WTC11 (cell line): ENCODE results near the gene CCN6. TPM values are rescaled to one million over a fixed set of nuclear protein-coding genes. Genes with fewer than 3 reads are reported as not detected.

Source experiments
- ATAC-seq: fragments of 200-7000 bp; cut with Tn5 transposase; 2 replicates; pipeline ENCODE4 v1.10.0; 2021; ENCODE audit warnings: mild to moderate bottlenecking, moderate library complexity
- CTCF ChIA-PET: fragments of 300-600 bp; sonication (Branson Sonifier 250); formaldehyde crosslinking; loops from one replicate; lab custom pipeline; 2021; ENCODE audit warnings: antibody characterized with exemption; lab: Charles Lee
- POLR2A ChIA-PET: fragments of 350-600 bp; sonication (Branson Sonifier 250); formaldehyde crosslinking; loops from one replicate; lab custom pipeline; 2021; ENCODE audit warnings: antibody characterized with exemption; lab: Charles Lee
- DNase-seq: peaks from one replicate; pipeline ENCODE4 v3.0.0; 2021; ENCODE audit warnings: low spot score
- H3K27ac Mint-ChIP-seq: 2 replicates; pipeline ENCODE4 v1.8.0; 2021; ENCODE audit warnings: mixed read lengths
- H3K27me3 Mint-ChIP-seq: 2 replicates; pipeline ENCODE4 v1.8.0; 2021; ENCODE audit warnings: low read depth, mild to moderate bottlenecking, moderate library complexity, mixed read lengths
- H3K36me3 Mint-ChIP-seq: 2 replicates; pipeline ENCODE4 v1.8.0; 2021; ENCODE audit warnings: mixed read lengths
- H3K4me1 Mint-ChIP-seq: 2 replicates; pipeline ENCODE4 v1.8.0; 2022; ENCODE audit warnings: mixed read lengths
- H3K4me3 Mint-ChIP-seq: 2 replicates; pipeline ENCODE4 v1.8.0; 2021; ENCODE audit warnings: mild to moderate bottlenecking, moderate library complexity, mixed read lengths
- H3K9me3 Mint-ChIP-seq: 2 replicates; pipeline ENCODE4 v1.8.0; 2021; ENCODE audit warnings: mixed read lengths
- ATF1 ChIP-seq: sonication (generic); formaldehyde crosslinking; IDR thresholded peaks from 2 replicates; pipeline ENCODE4 v1.8.1; 2023; ENCODE audit warnings: mild to moderate bottlenecking, moderate library complexity, missing genetic modification reagents
- CBFB ChIP-seq: sonication (generic); formaldehyde crosslinking; IDR thresholded peaks from 2 replicates; pipeline ENCODE4 v1.8.1; 2022; ENCODE audit warnings: mild to moderate bottlenecking, low read depth, missing genetic modification reagents
- CREB1 ChIP-seq: sonication (generic); formaldehyde crosslinking; IDR thresholded peaks from 2 replicates; pipeline ENCODE4 v1.8.0; 2023; ENCODE audit warnings: mild to moderate bottlenecking, missing genetic modification reagents
- CREM ChIP-seq: sonication (generic); formaldehyde crosslinking; IDR thresholded peaks from 2 replicates; pipeline ENCODE4 v1.8.1; 2022; ENCODE audit warnings: mild to moderate bottlenecking, missing genetic modification reagents, moderate library complexity
- FOXP1 ChIP-seq: sonication (generic); formaldehyde crosslinking; IDR thresholded peaks from 2 replicates; pipeline ENCODE4 v1.8.0; 2022; ENCODE audit warnings: missing genetic modification reagents, mild to moderate bottlenecking, moderate library complexity, borderline replicate concordance
- NFATC4 ChIP-seq: fragments of 250-450 bp; sonication (Bioruptor Pico); IDR thresholded peaks from 2 replicates; pipeline ENCODE4 v1.9.0; 2021; ENCODE audit warnings: mild to moderate bottlenecking
- TEAD1 ChIP-seq: sonication (generic); formaldehyde crosslinking; IDR thresholded peaks from 2 replicates; pipeline ENCODE4 v1.8.0; 2022; ENCODE audit warnings: mild to moderate bottlenecking, missing genetic modification reagents
- ZNF396 ChIP-seq: fragments of 250-450 bp; sonication (Bioruptor Pico); IDR thresholded peaks from 2 replicates; pipeline ENCODE4 v1.8.0; 2021; ENCODE audit warnings: mild to moderate bottlenecking, moderate library complexity, borderline replicate concordance
- total RNA-seq: library from RNA; stranded (reverse); gene quantifications from 3 replicates; pipeline ENCODE4 v1.2.3, GENCODE V29; 2021
- TF ChIP-seq, protein P1 (sequence below): sonication (generic); formaldehyde crosslinking; IDR thresholded peaks from 2 replicates; pipeline ENCODE4 v1.8.1; 2023; ENCODE audit warnings: mild to moderate bottlenecking, missing genetic modification reagents, moderate library complexity
- TF ChIP-seq, protein P2 (sequence below): sonication (generic); formaldehyde crosslinking; IDR thresholded peaks from 2 replicates; pipeline ENCODE4 v1.8.0; 2022; ENCODE audit warnings: mild to moderate bottlenecking, missing genetic modification reagents
- TF ChIP-seq, protein P3 (sequence below): fragments of 200-600 bp; IDR thresholded peaks from 2 replicates; pipeline ENCODE4 v1.8.0; 2022; ENCODE audit warnings: antibody characterized with exemption
- TF ChIP-seq, protein P4 (sequence below): sonication (generic); formaldehyde crosslinking; IDR thresholded peaks from 2 replicates; pipeline ENCODE4 v1.8.0; 2022; ENCODE audit warnings: mild to moderate bottlenecking, missing genetic modification reagents
- TF ChIP-seq, protein P5 (sequence below): sonication (generic); formaldehyde crosslinking; IDR thresholded peaks from 2 replicates; pipeline ENCODE4 v1.8.1; 2023; ENCODE audit warnings: mild to moderate bottlenecking, moderate library complexity, missing genetic modification reagents
- TF ChIP-seq, protein P6 (sequence below): sonication (generic); formaldehyde crosslinking; IDR thresholded peaks from 2 replicates; pipeline ENCODE4 v1.8.1; 2023; ENCODE audit warnings: mild to moderate bottlenecking, missing genetic modification reagents, borderline replicate concordance

Gene CCN6
- total RNA-seq, 1 experiment from 2014 or later: not detected

DNA sequence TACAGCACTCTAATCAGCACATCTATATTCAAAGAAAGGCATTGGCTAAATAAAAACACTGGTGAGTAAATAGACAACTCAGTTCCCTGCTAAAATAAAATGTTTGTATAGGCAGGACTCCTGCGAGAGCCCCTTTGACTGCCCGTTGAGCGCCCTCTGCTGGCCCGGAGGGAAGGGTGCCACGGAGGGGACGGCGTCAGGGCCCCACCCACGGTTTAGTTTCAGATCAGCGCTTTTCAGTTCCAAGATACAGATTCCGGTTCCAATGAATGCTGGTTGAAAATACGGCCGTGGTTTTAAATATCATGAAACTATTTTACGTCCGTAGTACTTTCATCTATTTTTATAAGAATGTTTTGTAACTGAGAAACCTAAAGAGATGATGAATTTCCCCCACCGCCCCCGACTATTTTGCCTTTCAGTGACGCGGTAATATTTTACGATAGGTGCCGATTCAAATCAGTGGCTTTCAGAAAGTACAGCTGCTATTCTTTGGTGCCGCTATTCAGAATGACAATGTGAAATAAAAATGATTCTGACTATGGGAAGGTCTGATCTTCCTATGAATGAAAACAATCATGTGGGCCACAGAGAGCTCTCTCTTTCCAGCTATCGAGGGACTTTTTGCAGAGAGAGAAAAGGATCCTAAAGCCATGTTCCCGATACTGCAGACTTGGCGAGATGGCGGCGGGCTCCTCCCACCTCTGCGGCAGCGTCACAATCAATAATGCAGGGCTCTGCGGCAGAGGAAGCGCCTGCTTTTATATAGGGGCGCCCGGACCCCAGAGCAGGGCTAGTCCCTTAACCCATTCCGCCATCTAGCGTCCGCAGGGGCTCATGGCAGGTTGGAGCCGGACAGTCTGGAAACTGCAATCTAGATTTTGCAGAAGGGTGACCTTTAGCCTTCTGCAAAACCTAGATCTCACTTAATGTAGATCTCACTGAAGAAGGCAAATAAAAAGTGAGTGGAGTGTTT is 10.6 kb upstream of the CCN6 start:
- H3K36me3 Mint-ChIP-seq: 0 out of 2 replicates have a peak, but pooled peaks cover 3% of the 10 kb centered on the region
- CTCF ChIA-PET: interaction anchor here (0.5 to 1.1 kb wide), 40 partner anchors 9 to 1015 kb away, joined by 3 to 16 read pairs (median 4); partner anchors contain the start of genes FAM229B, FYN, TRAF3IP2 and TUBE1
- peak overlapping the region; percentile 93 for H3K4me3 Mint-ChIP-seq
- POLR2A ChIA-PET: interaction anchor here (0.6 to 0.8 kb wide), 4 partner anchors 290 to 772 kb away, joined by 3 to 6 read pairs (median 4); no protein-coding TSS in a partner anchor
- peak; percentile 99 for ATAC-seq
- peaks cover 8% of the 10 kb centered on the region for H3K4me1 Mint-ChIP-seq
- H3K27ac Mint-ChIP-seq: peak overlapping the region; percentile 99
- H3K27me3 Mint-ChIP-seq: no peaks in the 10 kb centered on the region
- peak; percentile 97 for DNase-seq
- TF ChIP-seq CBFB (CRISPR knock-in tag) (no peak), FOXP1 (no peak), ZNF396 (CRISPR knock-in tag) (no peak), CREB1 (CRISPR knock-in tag) (no peak), ATF1 (CRISPR knock-in tag) (no peak), NFATC4 (CRISPR knock-in tag) (no peak), TEAD1 (CRISPR knock-in tag) (no peak; the same call in 1 of the 2 replicates), CREM (CRISPR knock-in tag) (0 out of 2 replicates have a peak, but pooled peaks have one; percentile 23)
- TF ChIP-seq, protein P1, sequence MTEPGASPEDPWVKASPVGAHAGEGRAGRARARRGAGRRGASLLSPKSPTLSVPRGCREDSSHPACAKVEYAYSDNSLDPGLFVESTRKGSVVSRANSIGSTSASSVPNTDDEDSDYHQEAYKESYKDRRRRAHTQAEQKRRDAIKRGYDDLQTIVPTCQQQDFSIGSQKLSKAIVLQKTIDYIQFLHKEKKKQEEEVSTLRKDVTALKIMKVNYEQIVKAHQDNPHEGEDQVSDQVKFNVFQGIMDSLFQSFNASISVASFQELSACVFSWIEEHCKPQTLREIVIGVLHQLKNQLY: no peak
- TF ChIP-seq, protein P2, sequence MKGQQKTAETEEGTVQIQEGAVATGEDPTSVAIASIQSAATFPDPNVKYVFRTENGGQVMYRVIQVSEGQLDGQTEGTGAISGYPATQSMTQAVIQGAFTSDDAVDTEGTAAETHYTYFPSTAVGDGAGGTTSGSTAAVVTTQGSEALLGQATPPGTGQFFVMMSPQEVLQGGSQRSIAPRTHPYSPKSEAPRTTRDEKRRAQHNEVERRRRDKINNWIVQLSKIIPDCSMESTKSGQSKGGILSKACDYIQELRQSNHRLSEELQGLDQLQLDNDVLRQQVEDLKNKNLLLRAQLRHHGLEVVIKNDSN (CRISPR knock-in tag): no peak
- TF ChIP-seq, protein P3, sequence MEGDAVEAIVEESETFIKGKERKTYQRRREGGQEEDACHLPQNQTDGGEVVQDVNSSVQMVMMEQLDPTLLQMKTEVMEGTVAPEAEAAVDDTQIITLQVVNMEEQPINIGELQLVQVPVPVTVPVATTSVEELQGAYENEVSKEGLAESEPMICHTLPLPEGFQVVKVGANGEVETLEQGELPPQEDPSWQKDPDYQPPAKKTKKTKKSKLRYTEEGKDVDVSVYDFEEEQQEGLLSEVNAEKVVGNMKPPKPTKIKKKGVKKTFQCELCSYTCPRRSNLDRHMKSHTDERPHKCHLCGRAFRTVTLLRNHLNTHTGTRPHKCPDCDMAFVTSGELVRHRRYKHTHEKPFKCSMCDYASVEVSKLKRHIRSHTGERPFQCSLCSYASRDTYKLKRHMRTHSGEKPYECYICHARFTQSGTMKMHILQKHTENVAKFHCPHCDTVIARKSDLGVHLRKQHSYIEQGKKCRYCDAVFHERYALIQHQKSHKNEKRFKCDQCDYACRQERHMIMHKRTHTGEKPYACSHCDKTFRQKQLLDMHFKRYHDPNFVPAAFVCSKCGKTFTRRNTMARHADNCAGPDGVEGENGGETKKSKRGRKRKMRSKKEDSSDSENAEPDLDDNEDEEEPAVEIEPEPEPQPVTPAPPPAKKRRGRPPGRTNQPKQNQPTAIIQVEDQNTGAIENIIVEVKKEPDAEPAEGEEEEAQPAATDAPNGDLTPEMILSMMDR: peak; percentile 92
- TF ChIP-seq, protein P4, sequence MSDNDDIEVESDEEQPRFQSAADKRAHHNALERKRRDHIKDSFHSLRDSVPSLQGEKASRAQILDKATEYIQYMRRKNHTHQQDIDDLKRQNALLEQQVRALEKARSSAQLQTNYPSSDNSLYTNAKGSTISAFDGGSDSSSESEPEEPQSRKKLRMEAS: 0 out of 2 replicates have a peak, but pooled peaks have one; percentile 22
- TF ChIP-seq, protein P5, sequence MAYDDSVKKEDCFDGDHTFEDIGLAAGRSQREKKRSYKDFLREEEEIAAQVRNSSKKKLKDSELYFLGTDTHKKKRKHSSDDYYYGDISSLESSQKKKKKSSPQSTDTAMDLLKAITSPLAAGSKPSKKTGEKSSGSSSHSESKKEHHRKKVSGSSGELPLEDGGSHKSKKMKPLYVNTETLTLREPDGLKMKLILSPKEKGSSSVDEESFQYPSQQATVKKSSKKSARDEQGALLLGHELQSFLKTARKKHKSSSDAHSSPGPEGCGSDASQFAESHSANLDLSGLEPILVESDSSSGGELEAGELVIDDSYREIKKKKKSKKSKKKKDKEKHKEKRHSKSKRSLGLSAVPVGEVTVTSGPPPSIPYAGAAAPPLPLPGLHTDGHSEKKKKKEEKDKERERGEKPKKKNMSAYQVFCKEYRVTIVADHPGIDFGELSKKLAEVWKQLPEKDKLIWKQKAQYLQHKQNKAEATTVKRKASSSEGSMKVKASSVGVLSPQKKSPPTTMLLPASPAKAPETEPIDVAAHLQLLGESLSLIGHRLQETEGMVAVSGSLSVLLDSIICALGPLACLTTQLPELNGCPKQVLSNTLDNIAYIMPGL: peak; percentile 22; the same call in 1 of the 2 replicates
- TF ChIP-seq, protein P6, sequence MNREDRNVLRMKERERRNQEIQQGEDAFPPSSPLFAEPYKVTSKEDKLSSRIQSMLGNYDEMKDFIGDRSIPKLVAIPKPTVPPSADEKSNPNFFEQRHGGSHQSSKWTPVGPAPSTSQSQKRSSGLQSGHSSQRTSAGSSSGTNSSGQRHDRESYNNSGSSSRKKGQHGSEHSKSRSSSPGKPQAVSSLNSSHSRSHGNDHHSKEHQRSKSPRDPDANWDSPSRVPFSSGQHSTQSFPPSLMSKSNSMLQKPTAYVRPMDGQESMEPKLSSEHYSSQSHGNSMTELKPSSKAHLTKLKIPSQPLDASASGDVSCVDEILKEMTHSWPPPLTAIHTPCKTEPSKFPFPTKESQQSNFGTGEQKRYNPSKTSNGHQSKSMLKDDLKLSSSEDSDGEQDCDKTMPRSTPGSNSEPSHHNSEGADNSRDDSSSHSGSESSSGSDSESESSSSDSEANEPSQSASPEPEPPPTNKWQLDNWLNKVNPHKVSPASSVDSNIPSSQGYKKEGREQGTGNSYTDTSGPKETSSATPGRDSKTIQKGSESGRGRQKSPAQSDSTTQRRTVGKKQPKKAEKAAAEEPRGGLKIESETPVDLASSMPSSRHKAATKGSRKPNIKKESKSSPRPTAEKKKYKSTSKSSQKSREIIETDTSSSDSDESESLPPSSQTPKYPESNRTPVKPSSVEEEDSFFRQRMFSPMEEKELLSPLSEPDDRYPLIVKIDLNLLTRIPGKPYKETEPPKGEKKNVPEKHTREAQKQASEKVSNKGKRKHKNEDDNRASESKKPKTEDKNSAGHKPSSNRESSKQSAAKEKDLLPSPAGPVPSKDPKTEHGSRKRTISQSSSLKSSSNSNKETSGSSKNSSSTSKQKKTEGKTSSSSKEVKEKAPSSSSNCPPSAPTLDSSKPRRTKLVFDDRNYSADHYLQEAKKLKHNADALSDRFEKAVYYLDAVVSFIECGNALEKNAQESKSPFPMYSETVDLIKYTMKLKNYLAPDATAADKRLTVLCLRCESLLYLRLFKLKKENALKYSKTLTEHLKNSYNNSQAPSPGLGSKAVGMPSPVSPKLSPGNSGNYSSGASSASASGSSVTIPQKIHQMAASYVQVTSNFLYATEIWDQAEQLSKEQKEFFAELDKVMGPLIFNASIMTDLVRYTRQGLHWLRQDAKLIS (CRISPR knock-in tag): 0 out of 2 replicates have a peak, but pooled peaks have one; percentile 34
- H3K9me3 Mint-ChIP-seq: peaks cover 4% of the 10 kb centered on the region; the same call in 1 of the 2 replicates
